ENCODE results near the gene BCL7A.

BCL7A gene

GRCh38 chr12:122057007-122057735 is 35.5 kb downstream of the BCL7A start:
- DNase-seq = no peak

GRCh38 chr12:122057769-122058168 is 36.1 kb downstream of the BCL7A start:
- no peak for DNase-seq

- DNase-seq = no peak
Measured at GRCh38 chr12:122058549-122059149, 37.0 kb downstream of the BCL7A start.

- DNase-seq = no peak
Measured at GRCh38 chr12:122059203-122059960, 37.7 kb downstream of the BCL7A start.

- DNase-seq = no peak
Measured at GRCh38 chr12:122060081-122060501, 38.4 kb downstream of the BCL7A start.

- no peak for DNase-seq
Measured at GRCh38 chr12:122061253-122061652, 39.6 kb downstream of the BCL7A start.

- peak; percentile 90 to 93 for DNase-seq
Measured at GRCh38 chr12:122062832-122063693, 41.4 kb downstream of the BCL7A start.

- DNase-seq = no peak
Measured at GRCh38 chr12:122063694-122064024, 42.0 kb downstream of the BCL7A start.

- DNase-seq = peak; percentile 98 to 99
Measured at GRCh38 chr12:122064025-122064777, 42.5 kb downstream of the BCL7A start.

GRCh38 chr12:122064780-122065588 is 43.3 kb downstream of the BCL7A start:
- peak; percentile 92 to 93 for DNase-seq

GRCh38 chr12:122067548-122067947 is 45.9 kb downstream of the BCL7A start:
- DNase-seq = no peak

- no peak for DNase-seq
Measured at GRCh38 chr12:122067966-122068365, 46.3 kb downstream of the BCL7A start.

GRCh38 chr12:122072031-122072970 is 50.6 kb downstream of the BCL7A start:
- DNase-seq = no peak

GRCh38 chr12:122073815-122074214 is 52.1 kb downstream of the BCL7A start:
- DNase-seq = no peak

GRCh38 chr12:122076743-122077495 is 55.2 kb downstream of the BCL7A start:
- no peak for DNase-seq

- DNase-seq = peak; percentile 80 to 86
Measured at GRCh38 chr12:122078141-122079032, 56.7 kb downstream of the BCL7A start, which contains the start of gene MLXIP. Gene MLXIP, plus strand, starts transcription at chr12:122078756. Its CDS starts 98 bp downstream, at chr12:122078854.

- no peak for DNase-seq
Measured at GRCh38 chr12:122079033-122079531, 57.4 kb downstream of the BCL7A start.

- DNase-seq = peak; percentile 38 to 41
Measured at GRCh38 chr12:122079532-122080081, 57.9 kb downstream of the BCL7A start.

Measured in Kasumi-1 (cell line).